ENCODE data around the gene GPC6.

The GPC6 gene

GRCh38 chr13:93268327-93269028 is 41.9 kb downstream of the GPC6 start:
- no peak for DNase-seq (ENCODE audit: low spot score)

- DNase-seq (ENCODE audit: low spot score), result no peak
Measured at GRCh38 chr13:93270769-93271742, 44.4 kb downstream of the GPC6 start.

GRCh38 chr13:93279982-93280381 is 53.4 kb downstream of the GPC6 start:
- no peak for DNase-seq (ENCODE audit: low spot score)

- no peak for DNase-seq (ENCODE audit: low spot score)
Measured at GRCh38 chr13:93280688-93281087, 54.1 kb downstream of the GPC6 start.

GRCh38 chr13:93283255-93283654 is 56.6 kb downstream of the GPC6 start:
- no peak for DNase-seq (ENCODE audit: low spot score)

- DNase-seq (ENCODE audit: low spot score), result no peak
Measured at GRCh38 chr13:93284064-93284463, 57.5 kb downstream of the GPC6 start.

GRCh38 chr13:93286047-93286446 is 59.4 kb downstream of the GPC6 start:
- no peak for DNase-seq (ENCODE audit: low spot score)

- DNase-seq (ENCODE audit: low spot score), result no peak
Measured at GRCh38 chr13:93289053-93289452, 62.4 kb downstream of the GPC6 start.

- DNase-seq (ENCODE audit: low spot score), result no peak
Measured at GRCh38 chr13:93289842-93290241, 63.2 kb downstream of the GPC6 start.

GRCh38 chr13:93290503-93290902 is 63.9 kb downstream of the GPC6 start:
- DNase-seq (ENCODE audit: low spot score), result no peak

- no peak for DNase-seq (ENCODE audit: low spot score)
Measured at GRCh38 chr13:93292366-93292765, 65.8 kb downstream of the GPC6 start.

GRCh38 chr13:93293710-93294109 is 67.1 kb downstream of the GPC6 start:
- no peak for DNase-seq (ENCODE audit: low spot score)

GRCh38 chr13:93296584-93296983 is 70.0 kb downstream of the GPC6 start:
- DNase-seq (ENCODE audit: low spot score), result no peak

GRCh38 chr13:93298713-93299112 is 72.1 kb downstream of the GPC6 start:
- no peak for DNase-seq (ENCODE audit: low spot score)

GRCh38 chr13:93304134-93304533 is 77.5 kb downstream of the GPC6 start:
- no peak for DNase-seq (ENCODE audit: low spot score)

GRCh38 chr13:93304868-93305613 is 78.4 kb downstream of the GPC6 start:
- DNase-seq (ENCODE audit: low spot score), result no peak

- DNase-seq (ENCODE audit: low spot score), result no peak
Measured at GRCh38 chr13:93305886-93306285, 79.3 kb downstream of the GPC6 start.

GRCh38 chr13:93307136-93307535 is 80.5 kb downstream of the GPC6 start:
- DNase-seq (ENCODE audit: low spot score), result no peak

- DNase-seq (ENCODE audit: low spot score), result no peak
Measured at GRCh38 chr13:93307651-93308050, 81.0 kb downstream of the GPC6 start.

GRCh38 chr13:93309886-93310523 is 83.4 kb downstream of the GPC6 start:
- DNase-seq (ENCODE audit: low spot score), result no peak

- DNase-seq (ENCODE audit: low spot score), result no peak
Measured at GRCh38 chr13:93316841-93317240, 90.2 kb downstream of the GPC6 start.

Measured in iPS-NIHi11 (cell line).